ENCODE measurements around the gene ST6GALNAC4.
"Not testable (repeated sequence)": the region's sequence is repeated elsewhere in the genome, so short reads cannot be mapped to it uniquely, and the experiment has no call there.

ST6GALNAC4 gene

GRCh38 chr9:127884976-127885490 is 31.8 kb downstream of the ST6GALNAC4 start:
- DNase-seq = no peak

GRCh38 chr9:127884427-127884911 is 32.4 kb downstream of the ST6GALNAC4 start:
- DNase-seq = no peak

GRCh38 chr9:127883959-127884358 is 32.9 kb downstream of the ST6GALNAC4 start:
- peak; percentile 92 for DNase-seq

DNA sequence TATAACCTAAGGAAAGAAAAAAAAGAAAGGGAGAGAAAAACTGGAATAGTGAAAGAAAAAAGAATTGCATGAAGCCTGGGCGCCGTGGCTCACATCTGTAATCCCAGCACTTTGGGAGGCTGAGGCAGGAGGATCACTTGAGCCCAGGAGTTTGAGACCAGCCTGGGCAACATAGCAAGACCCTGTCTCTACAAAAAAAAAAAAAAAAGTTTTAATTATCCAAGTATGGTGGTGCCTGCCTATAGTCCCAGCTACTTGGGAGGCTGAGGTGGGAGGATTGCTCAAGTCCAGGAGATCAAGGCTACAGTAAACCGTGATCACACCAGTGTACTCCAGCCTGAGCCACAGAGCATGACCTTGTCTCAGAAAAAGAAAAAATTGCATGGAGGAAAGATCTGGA is 35.1 kb downstream of the ST6GALNAC4 start:
- not testable (repeated sequence) for DNase-seq

DNA sequence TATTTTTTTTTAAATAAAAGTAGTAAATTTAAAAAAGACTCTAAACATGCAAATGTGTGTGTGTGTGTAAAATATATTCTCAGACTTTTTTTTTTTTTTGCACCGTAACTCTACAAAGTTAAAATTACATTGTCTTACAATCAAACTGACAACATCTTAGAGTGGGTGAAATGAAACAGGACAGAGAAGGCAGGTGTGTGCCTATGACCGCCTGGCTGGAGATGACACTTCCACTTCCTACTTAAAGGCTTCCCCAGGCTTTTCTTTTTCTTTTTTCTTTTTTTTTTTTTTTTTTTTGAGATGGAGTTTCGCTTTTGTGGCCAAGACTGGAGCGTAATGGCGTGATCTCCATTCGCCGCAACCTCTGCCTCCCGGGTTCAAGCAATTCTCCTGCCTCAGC is 36.7 kb downstream of the ST6GALNAC4 start:
- no peak for DNase-seq

DNA sequence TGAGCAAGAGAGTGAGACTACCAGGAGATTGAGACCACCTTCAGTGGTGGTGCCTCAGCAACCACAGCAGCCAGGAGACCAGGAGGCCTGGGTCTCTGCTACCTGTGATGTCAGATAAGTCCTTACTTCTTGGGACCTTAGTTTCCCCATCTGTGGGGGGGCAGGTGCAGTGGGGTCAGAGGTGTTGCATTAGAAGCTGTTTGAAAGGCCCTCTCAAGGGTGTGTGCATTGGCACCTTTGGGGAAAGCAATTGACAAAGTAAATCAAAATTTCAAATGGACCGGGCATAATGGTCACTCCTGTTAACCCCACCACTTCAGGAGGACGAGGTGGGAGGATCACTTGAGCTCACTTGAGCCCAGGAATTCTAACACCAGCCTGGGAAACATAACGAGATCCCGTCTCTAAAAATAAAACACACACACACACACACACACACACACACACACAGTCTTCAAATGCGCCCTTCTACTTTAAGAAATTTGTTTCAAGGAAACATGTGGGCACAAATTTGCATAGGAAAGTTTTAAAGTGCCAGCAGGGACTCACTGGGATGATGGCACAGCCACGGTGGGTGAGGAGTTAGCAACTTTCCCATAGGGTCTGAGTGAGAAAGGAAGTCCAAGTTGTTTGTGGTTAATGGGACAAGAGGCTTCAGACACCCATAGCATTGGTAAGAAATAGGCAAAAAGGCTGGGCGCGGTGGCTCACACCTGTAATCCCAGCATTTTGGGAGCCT is 38.0 kb downstream of the ST6GALNAC4 start:
- DNase-seq = no peak

GRCh38 chr9:127878001-127878651 is 38.7 kb downstream of the ST6GALNAC4 start:
- no peak for DNase-seq

DNA sequence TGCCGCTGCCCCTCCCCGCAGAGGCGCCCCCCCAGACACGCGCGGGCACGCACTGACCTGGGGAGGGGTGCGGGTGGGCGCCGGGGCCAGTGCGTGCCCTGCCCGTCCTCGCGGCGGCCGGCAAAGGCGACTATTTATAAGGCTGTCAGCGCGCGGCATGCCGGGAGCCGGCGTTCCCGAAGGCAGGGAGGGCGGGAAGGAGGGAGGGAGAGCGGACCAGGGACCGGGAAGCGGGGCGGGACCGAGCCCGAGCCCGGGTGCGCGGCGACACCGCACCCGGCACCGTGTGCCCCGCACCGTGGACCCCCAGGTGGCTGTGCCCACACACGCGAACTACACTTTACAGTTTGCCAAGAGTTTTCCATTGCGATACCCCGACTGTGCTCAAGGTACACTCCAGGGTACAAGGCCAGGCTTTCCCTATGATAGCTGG is 39.3 kb downstream of the ST6GALNAC4 start, which contains the start of gene AK1:
Gene AK1, minus strand, starts transcription at position 110 of the 433 bp plus-strand sequence. CDS start 3,058 bp downstream, outside the sequence.
- DNase-seq = peak; percentile 18

- no peak for DNase-seq
Observed at GRCh38 chr9:127876764-127877562, 39.9 kb downstream of the ST6GALNAC4 start.

- DNase-seq = no peak
Observed at GRCh38 chr9:127876026-127876763, 40.6 kb downstream of the ST6GALNAC4 start.

DNA sequence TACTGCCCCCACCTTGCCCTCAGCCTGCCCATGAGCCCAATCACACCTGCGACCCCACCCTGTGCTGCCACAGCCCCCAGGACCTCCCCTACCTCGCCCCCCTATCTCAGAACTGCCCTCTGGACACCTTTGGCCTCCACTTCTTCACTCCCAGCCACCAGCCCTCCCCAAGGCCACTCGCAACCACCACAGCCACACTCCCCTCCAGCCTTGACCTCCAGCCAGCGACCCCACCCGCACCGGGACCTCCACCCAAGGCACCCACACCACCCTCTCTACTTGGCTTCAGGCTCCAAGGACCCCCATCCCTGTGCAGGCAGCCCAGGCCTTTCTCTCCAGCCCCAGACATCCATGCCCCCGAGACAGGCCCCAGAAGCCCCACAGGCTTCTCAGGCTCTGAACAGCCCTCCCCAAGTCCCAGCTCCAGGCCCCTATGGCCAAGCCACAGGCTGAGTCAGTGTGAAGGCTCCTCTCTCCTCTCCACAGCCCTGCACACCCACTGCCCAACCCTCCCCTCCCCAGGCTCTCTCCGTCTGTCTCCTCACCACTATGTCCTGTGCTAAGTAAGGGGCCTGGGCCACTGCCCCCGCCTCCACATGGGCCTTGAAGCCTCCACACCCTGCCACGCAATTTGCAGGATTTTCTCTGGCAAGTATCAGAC is 41.4 kb downstream of the ST6GALNAC4 start:
- DNase-seq = no peak

DNA sequence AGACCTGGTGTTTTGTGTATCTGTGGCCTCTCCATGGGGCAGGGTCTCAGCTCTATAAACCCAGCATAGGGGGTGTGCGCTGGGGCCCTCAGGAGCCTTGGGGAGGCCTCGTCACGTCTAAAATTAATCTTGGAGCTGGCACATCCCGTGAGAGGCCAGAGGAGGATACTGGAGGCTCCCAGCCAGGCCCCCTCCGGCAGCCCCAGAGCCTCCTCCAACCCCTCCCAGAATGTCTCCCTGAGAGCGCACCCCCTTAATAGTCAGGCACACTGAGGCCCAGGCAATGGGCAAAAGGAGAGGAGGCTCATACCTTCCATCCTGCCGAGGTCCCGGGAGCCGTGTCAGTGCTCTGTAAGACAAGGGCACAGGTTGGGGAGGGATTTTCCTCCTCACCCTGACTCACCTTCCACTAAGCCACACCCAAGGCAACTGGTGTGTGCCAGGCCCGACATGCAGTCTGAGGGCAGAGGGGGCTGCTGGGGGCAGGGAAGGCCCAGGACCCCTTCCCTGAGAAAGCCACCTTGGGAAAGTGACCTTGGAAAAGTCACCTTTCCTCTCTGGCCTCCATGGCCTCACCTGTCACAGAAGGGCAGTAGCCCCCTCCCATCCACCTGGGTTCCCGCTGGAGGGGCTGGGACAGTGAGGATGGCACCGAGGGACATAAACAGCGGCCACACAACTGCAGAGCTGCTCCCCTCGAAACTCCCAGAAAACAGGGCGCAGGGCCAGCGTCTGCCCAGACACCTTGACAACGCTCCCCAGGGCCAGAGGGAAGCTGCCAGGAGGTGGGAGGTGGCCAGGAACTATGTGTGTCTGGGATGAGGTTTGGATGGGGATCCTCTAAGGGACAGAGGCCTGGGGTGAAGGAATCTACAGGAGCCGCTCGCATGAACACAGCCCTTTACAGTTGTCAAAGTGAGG is 42.3 kb downstream of the ST6GALNAC4 start:
- no peak for DNase-seq

DNA sequence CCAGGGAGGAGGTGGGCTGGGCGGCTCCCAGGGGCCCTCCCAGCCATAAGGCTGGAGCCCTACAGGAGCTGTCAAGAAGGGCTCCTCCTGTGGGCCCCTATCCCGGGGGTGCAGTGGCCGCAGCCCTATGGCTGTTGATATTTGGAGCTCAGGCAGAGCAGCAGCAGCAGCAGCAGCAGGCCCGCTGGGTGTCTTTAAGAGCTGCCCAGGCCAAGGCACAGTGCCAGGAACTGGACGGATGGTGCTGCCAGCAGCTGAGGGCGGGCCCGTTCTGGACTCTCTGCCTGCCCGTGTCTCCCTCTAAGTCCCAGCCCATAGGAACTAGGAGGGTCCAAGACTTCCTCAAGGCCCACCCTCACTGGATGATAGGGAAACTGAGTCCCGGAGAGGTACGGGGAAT is 43.0 kb downstream of the ST6GALNAC4 start:
- DNase-seq = no peak

DNA sequence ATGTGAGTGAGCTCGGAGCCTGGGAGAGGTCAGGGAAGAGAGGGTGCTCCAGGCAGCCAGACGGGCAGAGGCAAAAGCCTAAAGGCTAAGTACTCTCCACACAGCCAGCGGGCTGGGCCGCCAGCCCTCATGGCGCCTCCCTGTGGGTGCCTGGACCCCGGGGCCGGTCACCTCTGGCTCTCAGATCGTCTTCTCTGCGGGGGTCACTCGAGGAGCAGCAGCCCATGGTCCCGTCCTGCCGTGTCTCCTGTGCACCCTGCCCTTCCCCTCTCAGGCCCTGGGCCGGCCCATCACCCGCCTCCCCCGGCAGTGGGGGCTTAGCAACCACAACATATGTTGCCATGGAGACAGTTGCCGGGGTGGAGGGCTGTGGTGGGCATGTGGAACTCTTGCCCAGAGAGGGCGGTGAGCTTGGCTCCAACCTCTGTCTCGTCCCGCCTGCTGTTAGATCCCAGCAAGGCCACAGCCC is 43.6 kb downstream of the ST6GALNAC4 start:
- DNase-seq = no peak

- DNase-seq = no peak
Observed at GRCh38 chr9:127872369-127873222, 44.2 kb downstream of the ST6GALNAC4 start.

GRCh38 chr9:127871531-127871930 is 45.3 kb downstream of the ST6GALNAC4 start:
- no peak for DNase-seq

- DNase-seq = no peak
Observed at GRCh38 chr9:127870887-127871286, 46.0 kb downstream of the ST6GALNAC4 start.

- DNase-seq = not testable (repeated sequence)
Observed at GRCh38 chr9:127870153-127870491, 46.7 kb downstream of the ST6GALNAC4 start.

DNA sequence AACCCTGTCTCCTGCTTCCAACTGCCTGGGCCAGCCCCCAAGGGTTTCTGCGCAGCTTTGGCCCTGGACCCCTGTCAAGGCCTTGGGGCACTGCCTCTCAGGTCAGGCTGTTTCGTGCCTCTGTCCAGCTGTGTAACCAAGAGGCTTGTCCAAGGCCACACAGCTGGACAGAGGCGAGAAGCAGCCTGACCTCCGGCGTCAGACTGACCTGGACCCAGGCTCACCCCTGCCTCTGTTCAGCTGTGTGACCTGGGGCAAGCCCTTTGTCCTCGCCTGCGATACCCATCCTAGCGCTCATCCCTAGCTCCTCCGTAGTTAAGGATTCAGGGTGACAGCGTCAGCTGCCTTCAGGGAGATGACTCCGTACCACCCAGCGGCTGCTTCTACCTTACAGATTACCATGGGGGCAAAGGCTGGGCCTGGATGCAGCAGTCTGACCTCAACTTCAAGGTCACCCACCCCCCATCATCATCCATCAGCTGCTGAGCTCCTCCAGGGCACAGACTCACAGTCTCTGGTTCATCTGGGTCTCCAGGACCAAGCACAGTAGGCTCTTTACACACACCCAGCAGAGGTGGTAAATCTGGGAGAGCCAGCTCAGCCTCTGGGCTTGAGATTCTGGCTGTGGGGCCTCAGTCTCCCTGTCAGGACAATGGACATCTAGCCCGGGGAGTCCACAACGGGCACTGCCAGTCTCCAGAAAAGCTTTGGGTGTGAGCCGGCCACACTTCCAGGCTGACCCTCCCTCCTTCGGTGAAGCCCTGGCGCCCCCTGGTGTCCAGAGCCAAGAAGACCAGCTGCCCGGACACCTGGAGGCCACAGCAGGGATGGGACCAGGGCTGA is 47.3 kb downstream of the ST6GALNAC4 start:
- DNase-seq = peak; percentile 24

Data from NCI-H1694 (cell line).